ENCODE data around the gene FAM174C. TPM values are rescaled to one million over a fixed set of nuclear protein-coding genes. Genes with fewer than 3 reads are reported as not detected.

The FAM174C gene
- total RNA-seq, 4 donors from 2014 or later: 50.8 to 114 (median 64.6) TPM

DNA sequence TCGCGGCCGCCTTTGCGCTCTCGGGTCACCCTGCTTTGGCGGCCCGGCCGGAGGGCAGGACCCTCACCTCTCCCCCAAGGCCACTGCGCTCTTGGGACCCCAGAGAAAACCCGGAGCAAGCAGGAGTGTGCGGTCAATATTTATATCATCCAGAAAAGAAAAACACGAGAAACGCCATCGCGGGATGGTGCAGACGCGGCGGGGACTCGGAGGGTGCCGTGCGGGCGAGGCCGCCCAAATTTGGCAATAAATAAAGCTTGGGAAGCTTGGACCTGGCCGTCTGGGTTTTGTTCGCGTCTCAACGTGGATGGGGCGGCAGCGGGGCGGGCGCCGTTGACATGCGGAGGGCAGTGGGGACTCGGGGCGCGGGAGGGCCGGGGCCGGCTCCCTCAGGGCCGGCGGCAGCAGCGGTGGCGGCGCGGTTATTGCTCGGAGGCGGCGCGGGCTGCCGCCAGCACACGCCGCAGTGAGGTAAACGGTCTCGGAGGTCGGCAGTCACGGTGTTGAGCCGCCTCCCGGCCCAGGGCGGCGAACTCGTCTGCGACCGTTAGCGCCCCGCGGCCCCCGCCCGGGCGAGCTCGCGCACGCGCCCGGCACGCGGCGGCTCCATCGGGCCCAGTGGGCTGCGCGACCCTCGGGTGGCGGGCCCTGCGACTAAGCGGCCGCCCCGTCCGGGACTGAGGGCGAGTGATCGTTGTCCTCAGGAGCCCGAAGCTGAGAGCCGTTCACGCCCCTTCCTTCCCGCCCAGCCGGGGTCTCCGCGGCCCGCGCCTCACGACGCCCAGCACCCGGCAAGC lies 47.0 kb upstream of the FAM174C start:
- 95 to 97% methylated on average over 97 to 98 of the region's 100 CpGs for WGBS, 2 donors
- intact Hi-C loops (cut with DNase I): no loop called here
- Histone ChIP-seq H3K9me3 (no peaks in the 10 kb centered on the region), H3K4me3 (replicated peaks in 1 of 3) (no peak overlapping the region), H3K4me1 (peaks cover 6 to 19% of the 10 kb centered on the region in 2 donors), H3K27ac (no peak overlapping the region), H3K36me3 (peaks cover 27 to 36% of the 10 kb centered on the region in 2 donors), H3K27me3 (no peaks in the 10 kb centered on the region)
- no peak for DNase-seq
- TF ChIP-seq POLR2A (IDR thresholded peaks at IDR 0.05): no peak
- TF ChIP-seq, protein P1, sequence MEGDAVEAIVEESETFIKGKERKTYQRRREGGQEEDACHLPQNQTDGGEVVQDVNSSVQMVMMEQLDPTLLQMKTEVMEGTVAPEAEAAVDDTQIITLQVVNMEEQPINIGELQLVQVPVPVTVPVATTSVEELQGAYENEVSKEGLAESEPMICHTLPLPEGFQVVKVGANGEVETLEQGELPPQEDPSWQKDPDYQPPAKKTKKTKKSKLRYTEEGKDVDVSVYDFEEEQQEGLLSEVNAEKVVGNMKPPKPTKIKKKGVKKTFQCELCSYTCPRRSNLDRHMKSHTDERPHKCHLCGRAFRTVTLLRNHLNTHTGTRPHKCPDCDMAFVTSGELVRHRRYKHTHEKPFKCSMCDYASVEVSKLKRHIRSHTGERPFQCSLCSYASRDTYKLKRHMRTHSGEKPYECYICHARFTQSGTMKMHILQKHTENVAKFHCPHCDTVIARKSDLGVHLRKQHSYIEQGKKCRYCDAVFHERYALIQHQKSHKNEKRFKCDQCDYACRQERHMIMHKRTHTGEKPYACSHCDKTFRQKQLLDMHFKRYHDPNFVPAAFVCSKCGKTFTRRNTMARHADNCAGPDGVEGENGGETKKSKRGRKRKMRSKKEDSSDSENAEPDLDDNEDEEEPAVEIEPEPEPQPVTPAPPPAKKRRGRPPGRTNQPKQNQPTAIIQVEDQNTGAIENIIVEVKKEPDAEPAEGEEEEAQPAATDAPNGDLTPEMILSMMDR (IDR thresholded peaks at IDR 0.05): no peak

DNA sequence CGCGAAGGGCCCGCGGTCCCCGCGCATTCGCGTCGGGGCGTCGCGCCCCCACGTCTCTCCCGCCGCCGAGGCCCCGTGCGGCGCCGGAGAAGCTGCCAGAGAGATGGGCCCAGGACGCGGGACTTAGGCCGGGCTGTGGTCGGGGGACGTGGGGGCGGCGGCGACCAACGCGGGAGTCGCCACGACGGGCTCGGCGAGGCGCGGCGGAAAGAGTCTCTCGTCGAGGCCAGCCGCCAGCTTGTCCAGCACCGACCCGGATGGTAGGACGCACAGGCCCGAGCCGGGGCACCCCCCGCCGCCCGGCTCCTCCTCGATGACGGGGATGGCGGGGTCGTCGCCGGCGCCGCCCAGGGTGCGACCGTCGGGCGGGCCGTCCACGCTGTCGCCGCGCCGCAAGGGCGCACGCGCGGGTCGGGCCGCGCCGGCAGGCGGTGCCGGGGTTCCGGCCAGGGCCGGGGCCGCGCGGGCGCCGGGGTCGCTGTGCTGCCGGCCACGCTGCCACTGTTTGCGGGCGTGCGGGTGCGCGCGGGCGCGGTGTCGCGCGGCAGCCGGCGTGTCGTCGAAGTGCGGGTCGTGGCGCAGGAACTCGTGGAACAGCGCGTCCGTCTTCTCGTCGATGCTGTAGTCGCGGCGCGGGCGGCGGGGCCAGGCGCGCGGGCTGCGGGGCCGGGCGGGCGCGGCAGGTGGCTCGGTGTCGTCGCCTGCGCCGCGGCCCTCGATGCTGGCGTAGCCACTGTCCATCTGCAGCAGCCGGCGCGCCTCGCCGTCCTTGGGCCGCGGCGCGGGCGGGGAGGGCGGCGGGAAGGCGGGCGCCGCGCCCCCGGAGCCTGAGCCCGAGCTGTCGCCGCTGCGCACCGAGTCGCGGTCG lies 46.0 kb upstream of the FAM174C start:
- Histone ChIP-seq H3K4me3 (replicated peaks in 1 of 3) (no peak overlapping the region), H3K36me3 (peaks cover 18 to 30% of the 10 kb centered on the region in 2 donors), H3K4me1 (peaks cover 6 to 22% of the 10 kb centered on the region in 2 donors), H3K9me3 (no peaks in the 10 kb centered on the region), H3K27me3 (no peaks in the 10 kb centered on the region), H3K27ac (no peak overlapping the region)
- 96 to 97% methylated on average over 142 to 153 of the region's 158 CpGs for WGBS, 2 donors
- DNase-seq: no peak
- TF ChIP-seq POLR2A (IDR thresholded peaks at IDR 0.05): no peak
- TF ChIP-seq, protein P1 (IDR thresholded peaks at IDR 0.05): no peak
- intact Hi-C loops (cut with DNase I): no loop called here

DNA sequence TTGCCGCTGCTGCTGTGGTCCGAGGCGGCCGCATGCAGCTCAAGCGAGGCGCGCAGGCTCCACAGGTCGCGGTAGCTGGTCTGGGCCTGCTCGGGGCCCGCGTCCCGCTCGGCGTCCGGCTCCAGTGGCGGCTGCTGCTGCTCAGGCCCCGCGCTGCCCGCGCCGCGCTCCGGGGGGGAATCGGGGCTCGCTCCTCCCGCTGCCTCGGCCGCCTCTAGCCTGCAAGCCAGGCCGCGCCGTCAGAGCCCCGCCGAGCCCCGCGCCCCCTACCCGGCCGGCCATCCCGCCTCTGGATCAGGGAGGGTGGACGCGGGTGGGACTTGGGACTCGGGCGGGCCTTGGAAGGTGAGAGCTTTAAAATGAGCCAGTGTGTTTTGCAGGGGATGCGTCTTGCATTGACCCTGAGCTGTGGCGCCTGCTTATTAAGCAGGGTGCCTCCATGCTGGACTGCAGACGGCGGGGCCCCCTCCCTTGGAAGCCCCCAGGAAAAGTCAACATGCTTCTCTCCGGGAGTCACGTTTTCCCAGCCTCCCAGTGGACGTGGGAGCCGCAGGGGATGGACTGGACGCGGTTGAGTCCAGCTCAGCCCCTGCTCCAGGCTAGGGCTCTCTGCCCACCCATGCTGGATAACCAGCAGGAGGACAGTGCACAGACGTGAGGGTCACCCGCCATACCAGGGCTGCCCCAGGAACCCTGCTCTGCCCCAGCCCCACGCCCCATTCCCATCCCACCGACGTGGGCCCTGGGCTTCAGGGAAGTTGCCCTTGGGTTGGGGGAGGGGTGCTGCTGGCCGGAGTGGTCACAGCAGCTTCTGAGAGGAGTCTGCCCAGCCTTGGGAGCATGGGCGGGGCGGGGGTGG lies 45.2 kb upstream of the FAM174C start:
- Histone ChIP-seq H3K27me3 (no peaks in the 10 kb centered on the region), H3K4me1 (peaks cover 6 to 22% of the 10 kb centered on the region in 2 donors), H3K36me3 (peaks cover 17 to 25% of the 10 kb centered on the region in 2 donors), H3K4me3 (replicated peaks in 1 of 3) (no peak overlapping the region), H3K27ac (no peak overlapping the region), H3K9me3 (no peaks in the 10 kb centered on the region)
- 85 to 92% methylated on average over 29 of the region's 61 CpGs for WGBS, 2 donors
- no peak for DNase-seq
- no peak for TF ChIP-seq POLR2A (IDR thresholded peaks at IDR 0.05)
- TF ChIP-seq, protein P1 (IDR thresholded peaks at IDR 0.05): no peak
- intact Hi-C loops (cut with DNase I): loop anchor here (10.0 kb wide), 1 partner anchor 305 kb away; the partner anchor contains the start of gene ARID3A

DNA sequence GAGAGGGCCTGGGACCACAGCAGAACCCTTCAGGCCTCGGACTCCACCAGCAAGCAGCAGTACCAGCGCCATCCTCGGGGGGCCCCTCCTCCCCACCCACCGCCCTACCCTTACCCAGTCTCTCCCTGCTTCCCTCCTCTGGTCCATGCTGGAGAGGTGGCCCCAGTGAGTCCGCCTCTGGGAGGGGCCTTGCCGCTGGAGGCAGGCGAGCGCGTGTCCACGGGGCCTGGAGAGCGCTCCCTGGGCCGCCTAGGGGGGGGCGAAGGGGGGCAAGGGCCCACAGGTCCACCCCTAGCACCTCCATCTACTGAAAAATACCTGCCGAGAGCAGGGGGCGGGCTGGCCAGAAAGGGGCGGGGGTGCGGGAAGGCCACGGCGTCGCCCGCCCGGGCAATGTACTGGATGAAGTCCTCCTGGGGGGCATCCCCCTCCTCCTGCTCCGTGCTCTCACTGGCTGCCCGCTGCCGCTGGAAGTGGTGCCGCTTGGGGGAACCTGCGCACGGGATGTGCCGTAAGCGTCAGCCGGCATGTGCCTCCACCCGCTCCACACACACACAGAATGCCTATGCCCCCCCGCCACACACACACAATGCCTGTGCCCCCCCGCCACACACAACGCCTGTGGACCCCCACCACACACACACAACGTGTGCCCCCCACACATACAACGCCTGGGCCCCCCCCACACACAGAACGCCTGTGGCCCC lies 44.4 kb upstream of the FAM174C start:
- no peak overlapping the region for H3K4me3 ChIP-seq (replicated peaks in 1 of 3)
- DNase-seq: peak in 1 of 2 donors; percentile 33
- H3K4me1 ChIP-seq: peaks cover 6 to 22% of the 10 kb centered on the region in 2 donors
- intact Hi-C loops (cut with DNase I): loop anchor here (10.0 kb wide), 1 partner anchor 306 kb away; the partner anchor contains the start of gene ARID3A
- no peak for TF ChIP-seq POLR2A (IDR thresholded peaks at IDR 0.05)
- TF ChIP-seq, protein P1 (IDR thresholded peaks at IDR 0.05): no peak
- H3K27ac ChIP-seq: no peak overlapping the region
- no peaks in the 10 kb centered on the region for H3K27me3 ChIP-seq
- H3K36me3 ChIP-seq: peaks cover 17 to 22% of the 10 kb centered on the region in 2 donors
- WGBS, 2 donors: 75 to 84% methylated on average over 17 to 31 of the region's 38 CpGs
- no peaks in the 10 kb centered on the region for H3K9me3 ChIP-seq

All from thyroid gland (tissue), 4 donors.